Measurements from ENCODE around the gene USH2A. TPM values are rescaled to one million over a fixed set of nuclear protein-coding genes. Genes with fewer than 3 reads are reported as not detected.

Gene USH2A
- total RNA-seq, 1 experiment from 2014 or later: not detected

DNA sequence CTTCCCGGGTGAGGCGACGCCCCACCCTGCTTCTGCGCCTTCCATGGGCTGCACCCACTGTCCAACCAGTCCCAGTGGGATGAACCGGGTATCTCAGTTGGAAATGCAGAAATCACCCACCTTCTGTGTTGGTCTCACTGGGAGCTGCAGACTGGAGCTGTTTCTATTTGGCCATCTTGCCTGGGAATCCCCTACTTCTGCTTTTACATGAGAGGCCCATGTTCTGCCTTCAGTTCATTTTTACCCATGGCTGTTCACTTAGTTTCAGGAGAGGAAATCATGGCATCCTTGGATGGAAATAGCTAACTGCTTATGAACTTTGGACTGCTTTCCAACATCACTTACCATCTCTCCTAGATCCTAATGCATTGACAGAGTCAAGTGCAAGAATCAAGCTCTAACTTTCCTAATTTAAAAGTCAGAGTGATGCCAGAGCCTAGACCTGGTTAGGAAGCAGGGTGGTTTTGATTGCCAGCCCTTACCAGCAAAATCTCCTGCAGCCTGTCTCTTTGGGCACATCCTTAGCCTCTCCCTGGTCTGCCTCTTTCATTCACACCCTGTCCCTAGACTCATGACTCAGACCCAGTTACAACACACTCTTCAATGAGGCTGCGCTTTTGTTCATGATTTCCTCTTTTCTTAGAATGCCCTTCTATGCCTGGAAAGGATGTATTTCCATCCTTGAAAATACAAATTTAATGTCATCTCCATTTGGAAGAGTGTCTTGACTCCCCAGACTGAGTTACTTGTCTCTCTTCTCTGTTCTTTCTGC, 719.0 kb downstream of the USH2A start:
- Histone ChIP-seq H3K4me3 (replicated peaks in 1 of 2; ENCODE audit: low read depth in 1 of 2, low read length in 2 of 2) (no peak overlapping the region), H4K20me1 (ENCODE audit: insufficient read depth) (no peaks in the 10 kb centered on the region), H3K36me3 (ENCODE audit: control insufficient read depth in 1 of 2, insufficient read depth in 2 of 2, low read length in 2 of 2) (no peaks in the 10 kb centered on the region), H3K27me3 (ENCODE audit: insufficient read depth, low read length) (no peaks in the 10 kb centered on the region), H2AFZ (ENCODE audit: low read depth, low read length, poor library complexity, severe bottlenecking) (no peak overlapping the region), H3K27ac (ENCODE audit: low read depth, low read length) (no peak overlapping the region), H3K9ac (ENCODE audit: low read length) (no peak overlapping the region), H3K9me3 (ENCODE audit: control insufficient read depth in 1 of 2, insufficient read depth in 1 of 2, low read depth in 1 of 2, low read length in 2 of 2) (no peaks in the 10 kb centered on the region), H3K4me1 (ENCODE audit: control insufficient read depth in 1 of 2, insufficient read depth in 2 of 2, low read length in 2 of 2) (no peaks in the 10 kb centered on the region), H3K79me2 (ENCODE audit: insufficient read depth, low read length) (no peaks in the 10 kb centered on the region), H3K4me2 (ENCODE audit: low read length) (no peak overlapping the region), H3K9me2 (ENCODE audit: insufficient read depth) (no peaks in the 10 kb centered on the region)
- no peak for ATAC-seq
- TF ChIP-seq CEBPB (IDR thresholded peaks at IDR 0.05; ENCODE audit: low read depth) (no peak), POLR2AphosphoS5 (IDR thresholded peaks at IDR 0.05; ENCODE audit: low read depth, low read length) (no peak), SRF (IDR thresholded peaks at IDR 0.05; ENCODE audit: low read depth) (no peak), POLR2A (IDR thresholded peaks at IDR 0.05; ENCODE audit: borderline replicate concordance, extremely low read depth, insufficient read depth, insufficient read length) (no peak), EZH2 (IDR thresholded peaks at IDR 0.05) (no peak), ELF1 (IDR thresholded peaks at IDR 0.05; ENCODE audit: borderline replicate concordance, low read depth) (no peak), RAD21 (IDR thresholded peaks at IDR 0.05; ENCODE audit: low read depth) (no peak), ZFX (IDR thresholded peaks at IDR 0.05) (no peak), TCF7L2 (IDR thresholded peaks at IDR 0.05; ENCODE audit: borderline replicate concordance, extremely low read depth, insufficient read depth, insufficient read length) (no peak), FOSL1 (IDR thresholded peaks at IDR 0.05; ENCODE audit: low read depth) (no peak), ZNF274 (IDR thresholded peaks at IDR 0.05; ENCODE audit: low read depth, low read length) (no peak), EZH2phosphoT487 (IDR thresholded peaks at IDR 0.05; ENCODE audit: borderline replicate concordance) (no peak), YY1 (IDR thresholded peaks at IDR 0.05; ENCODE audit: extremely low read depth, insufficient replicate concordance, low read depth, low read length) (no peak), CBX3 (IDR thresholded peaks at IDR 0.05; ENCODE audit: low read depth) (no peak), SIN3A (IDR thresholded peaks at IDR 0.05; ENCODE audit: low read depth) (no peak), JUND (IDR thresholded peaks at IDR 0.05) (no peak)
- TF ChIP-seq, protein P1, sequence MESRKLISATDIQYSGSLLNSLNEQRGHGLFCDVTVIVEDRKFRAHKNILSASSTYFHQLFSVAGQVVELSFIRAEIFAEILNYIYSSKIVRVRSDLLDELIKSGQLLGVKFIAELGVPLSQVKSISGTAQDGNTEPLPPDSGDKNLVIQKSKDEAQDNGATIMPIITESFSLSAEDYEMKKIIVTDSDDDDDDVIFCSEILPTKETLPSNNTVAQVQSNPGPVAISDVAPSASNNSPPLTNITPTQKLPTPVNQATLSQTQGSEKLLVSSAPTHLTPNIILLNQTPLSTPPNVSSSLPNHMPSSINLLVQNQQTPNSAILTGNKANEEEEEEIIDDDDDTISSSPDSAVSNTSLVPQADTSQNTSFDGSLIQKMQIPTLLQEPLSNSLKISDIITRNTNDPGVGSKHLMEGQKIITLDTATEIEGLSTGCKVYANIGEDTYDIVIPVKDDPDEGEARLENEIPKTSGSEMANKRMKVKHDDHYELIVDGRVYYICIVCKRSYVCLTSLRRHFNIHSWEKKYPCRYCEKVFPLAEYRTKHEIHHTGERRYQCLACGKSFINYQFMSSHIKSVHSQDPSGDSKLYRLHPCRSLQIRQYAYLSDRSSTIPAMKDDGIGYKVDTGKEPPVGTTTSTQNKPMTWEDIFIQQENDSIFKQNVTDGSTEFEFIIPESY (IDR thresholded peaks at IDR 0.05; ENCODE audit: extremely low read depth, insufficient replicate concordance, low read length): no peak
- TF ChIP-seq, protein P2, sequence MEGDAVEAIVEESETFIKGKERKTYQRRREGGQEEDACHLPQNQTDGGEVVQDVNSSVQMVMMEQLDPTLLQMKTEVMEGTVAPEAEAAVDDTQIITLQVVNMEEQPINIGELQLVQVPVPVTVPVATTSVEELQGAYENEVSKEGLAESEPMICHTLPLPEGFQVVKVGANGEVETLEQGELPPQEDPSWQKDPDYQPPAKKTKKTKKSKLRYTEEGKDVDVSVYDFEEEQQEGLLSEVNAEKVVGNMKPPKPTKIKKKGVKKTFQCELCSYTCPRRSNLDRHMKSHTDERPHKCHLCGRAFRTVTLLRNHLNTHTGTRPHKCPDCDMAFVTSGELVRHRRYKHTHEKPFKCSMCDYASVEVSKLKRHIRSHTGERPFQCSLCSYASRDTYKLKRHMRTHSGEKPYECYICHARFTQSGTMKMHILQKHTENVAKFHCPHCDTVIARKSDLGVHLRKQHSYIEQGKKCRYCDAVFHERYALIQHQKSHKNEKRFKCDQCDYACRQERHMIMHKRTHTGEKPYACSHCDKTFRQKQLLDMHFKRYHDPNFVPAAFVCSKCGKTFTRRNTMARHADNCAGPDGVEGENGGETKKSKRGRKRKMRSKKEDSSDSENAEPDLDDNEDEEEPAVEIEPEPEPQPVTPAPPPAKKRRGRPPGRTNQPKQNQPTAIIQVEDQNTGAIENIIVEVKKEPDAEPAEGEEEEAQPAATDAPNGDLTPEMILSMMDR (IDR thresholded peaks at IDR 0.05 in 2 of 3, conservative IDR thresholded peaks at IDR 0.05 in 1 of 3; ENCODE audit: borderline replicate concordance in 1 of 3, insufficient read depth in 1 of 3, low read depth in 2 of 3, low read length in 2 of 3): no peak
- TF ChIP-seq, protein P3, sequence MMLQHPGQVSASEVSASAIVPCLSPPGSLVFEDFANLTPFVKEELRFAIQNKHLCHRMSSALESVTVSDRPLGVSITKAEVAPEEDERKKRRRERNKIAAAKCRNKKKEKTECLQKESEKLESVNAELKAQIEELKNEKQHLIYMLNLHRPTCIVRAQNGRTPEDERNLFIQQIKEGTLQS (IDR thresholded peaks at IDR 0.05): no peak
- TF ChIP-seq, protein P4, sequence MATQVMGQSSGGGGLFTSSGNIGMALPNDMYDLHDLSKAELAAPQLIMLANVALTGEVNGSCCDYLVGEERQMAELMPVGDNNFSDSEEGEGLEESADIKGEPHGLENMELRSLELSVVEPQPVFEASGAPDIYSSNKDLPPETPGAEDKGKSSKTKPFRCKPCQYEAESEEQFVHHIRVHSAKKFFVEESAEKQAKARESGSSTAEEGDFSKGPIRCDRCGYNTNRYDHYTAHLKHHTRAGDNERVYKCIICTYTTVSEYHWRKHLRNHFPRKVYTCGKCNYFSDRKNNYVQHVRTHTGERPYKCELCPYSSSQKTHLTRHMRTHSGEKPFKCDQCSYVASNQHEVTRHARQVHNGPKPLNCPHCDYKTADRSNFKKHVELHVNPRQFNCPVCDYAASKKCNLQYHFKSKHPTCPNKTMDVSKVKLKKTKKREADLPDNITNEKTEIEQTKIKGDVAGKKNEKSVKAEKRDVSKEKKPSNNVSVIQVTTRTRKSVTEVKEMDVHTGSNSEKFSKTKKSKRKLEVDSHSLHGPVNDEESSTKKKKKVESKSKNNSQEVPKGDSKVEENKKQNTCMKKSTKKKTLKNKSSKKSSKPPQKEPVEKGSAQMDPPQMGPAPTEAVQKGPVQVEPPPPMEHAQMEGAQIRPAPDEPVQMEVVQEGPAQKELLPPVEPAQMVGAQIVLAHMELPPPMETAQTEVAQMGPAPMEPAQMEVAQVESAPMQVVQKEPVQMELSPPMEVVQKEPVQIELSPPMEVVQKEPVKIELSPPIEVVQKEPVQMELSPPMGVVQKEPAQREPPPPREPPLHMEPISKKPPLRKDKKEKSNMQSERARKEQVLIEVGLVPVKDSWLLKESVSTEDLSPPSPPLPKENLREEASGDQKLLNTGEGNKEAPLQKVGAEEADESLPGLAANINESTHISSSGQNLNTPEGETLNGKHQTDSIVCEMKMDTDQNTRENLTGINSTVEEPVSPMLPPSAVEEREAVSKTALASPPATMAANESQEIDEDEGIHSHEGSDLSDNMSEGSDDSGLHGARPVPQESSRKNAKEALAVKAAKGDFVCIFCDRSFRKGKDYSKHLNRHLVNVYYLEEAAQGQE (IDR thresholded peaks at IDR 0.05; ENCODE audit: low read depth): no peak
- no TSS peak for BruUV-seq (replicated peaks)
- intact Hi-C loops (cut with micrococcal nuclease): no loop called here
- ChIA-PET CTCF (no interaction called here), POLR2A (no interaction called here), RAD21 (ENCODE audit: low non-redundant PET in 1 of 2, low total read pairs in 2 of 2, uncharacterized antibody in 2 of 2, unreplicated experiment in 2 of 2) (no interaction called here)
- no peak for DNase-seq (ENCODE audit: low read depth, low spot score)

Measured in HCT116 (cell line).